Measurements from ENCODE around the gene RTP3.
"Not testable (repeated sequence)": the region's sequence is repeated elsewhere in the genome, so short reads cannot be mapped to it uniquely, and the experiment has no call there.

Gene RTP3

GRCh38 chr3:46520531-46520930 lies 22.8 kb downstream of the RTP3 start:
- DNase-seq, result no peak

- no peak for DNase-seq
Observed at GRCh38 chr3:46521096-46521495, 23.3 kb downstream of the RTP3 start.

- not testable (repeated sequence) for DNase-seq
Observed at GRCh38 chr3:46522201-46522600, 24.4 kb downstream of the RTP3 start.

- no peak for DNase-seq
Observed at GRCh38 chr3:46523556-46523955, 25.8 kb downstream of the RTP3 start.

- no peak for DNase-seq
Observed at GRCh38 chr3:46524008-46524407, 26.2 kb downstream of the RTP3 start.

- no peak for DNase-seq
Observed at GRCh38 chr3:46524832-46525231, 27.1 kb downstream of the RTP3 start.

GRCh38 chr3:46527239-46527638 lies 29.5 kb downstream of the RTP3 start:
- DNase-seq, result no peak

GRCh38 chr3:46533091-46533490 lies 35.3 kb downstream of the RTP3 start:
- DNase-seq, result no peak

- DNase-seq, result no peak
Observed at GRCh38 chr3:46535746-46536145, 38.0 kb downstream of the RTP3 start.

GRCh38 chr3:46536758-46537157 lies 39.0 kb downstream of the RTP3 start:
- DNase-seq, result no peak

- DNase-seq, result no peak
Observed at GRCh38 chr3:46537316-46537715, 39.5 kb downstream of the RTP3 start.

GRCh38 chr3:46537779-46538178 lies 40.0 kb downstream of the RTP3 start:
- no peak for DNase-seq

- not testable (repeated sequence) for DNase-seq
Observed at GRCh38 chr3:46538425-46538802, 40.6 kb downstream of the RTP3 start.

- DNase-seq, result no peak
Observed at GRCh38 chr3:46538803-46539442, 41.1 kb downstream of the RTP3 start.

- no peak for DNase-seq
Observed at GRCh38 chr3:46539443-46540005, 41.7 kb downstream of the RTP3 start.

- DNase-seq, result no peak
Observed at GRCh38 chr3:46540550-46540949, 42.8 kb downstream of the RTP3 start.

GRCh38 chr3:46541835-46542234 lies 44.1 kb downstream of the RTP3 start:
- DNase-seq, result no peak

GRCh38 chr3:46542344-46542743 lies 44.6 kb downstream of the RTP3 start:
- DNase-seq, result no peak

- DNase-seq, result no peak
Observed at GRCh38 chr3:46542801-46543201, 45.0 kb downstream of the RTP3 start.

- DNase-seq, result no peak
Observed at GRCh38 chr3:46544771-46545503, 47.2 kb downstream of the RTP3 start.

- no peak for DNase-seq
Observed at GRCh38 chr3:46545818-46546630, 48.2 kb downstream of the RTP3 start.

- no peak for DNase-seq
Observed at GRCh38 chr3:46546896-46547440, 49.2 kb downstream of the RTP3 start.

- DNase-seq, result not testable (repeated sequence)
Observed at GRCh38 chr3:46548611-46549010, 50.8 kb downstream of the RTP3 start.

Measured in NCI-H1092 (cell line).